Measurements from ENCODE around the gene COPE. TPM values are rescaled to one million over a fixed set of nuclear protein-coding genes. Genes with fewer than 3 reads are reported as not detected.

COPE gene
- total RNA-seq, 1 experiment from 2014 or later, result 131 TPM

- no peak for DNase-seq (ENCODE audit: extremely low read depth, low read depth)
These were observed 62.6 kb downstream of the COPE start for GRCh38 chr19:18856385-18857126.

GRCh38 chr19:18855647-18856384 is 63.4 kb downstream of the COPE start:
- no peak for DNase-seq (ENCODE audit: extremely low read depth, low read depth)

GRCh38 chr19:18854982-18855381 is 64.2 kb downstream of the COPE start:
- no peak for DNase-seq (ENCODE audit: extremely low read depth, low read depth)

GRCh38 chr19:18853755-18854427 is 65.3 kb downstream of the COPE start:
- no peak for DNase-seq (ENCODE audit: extremely low read depth, low read depth)

- no peak for DNase-seq (ENCODE audit: extremely low read depth, low read depth)
These were observed 66.5 kb downstream of the COPE start for GRCh38 chr19:18852648-18853047.

GRCh38 chr19:18851673-18852325 is 67.4 kb downstream of the COPE start:
- no peak for DNase-seq (ENCODE audit: extremely low read depth, low read depth)

- no peak for DNase-seq (ENCODE audit: extremely low read depth, low read depth)
These were observed 68.5 kb downstream of the COPE start for GRCh38 chr19:18850471-18851375.

GRCh38 chr19:18849838-18850400 is 69.3 kb downstream of the COPE start:
- no peak for DNase-seq (ENCODE audit: extremely low read depth, low read depth)

Other genes with a start within 250 kb of the COPE start
- 2.9 and 3.2 TPM in 2 replicates for gene CRTC1, start 235.7 kb downstream of the COPE start, total RNA-seq (2014; rRNA removed; shearing (Covaris generic))
- gene COMP, start 128.1 kb downstream of the COPE start, total RNA-seq (2014; rRNA removed; shearing (Covaris generic)), result not detected in 2 replicates
- gene UPF1, start 87.4 kb downstream of the COPE start, total RNA-seq (2014; rRNA removed; shearing (Covaris generic)), result 21.1 and 23.3 TPM in 2 replicates
- 5.2 and 7.0 TPM in 2 replicates for gene CERS1, start 23.2 kb downstream of the COPE start, total RNA-seq (2014; rRNA removed; shearing (Covaris generic))
- 38.9 and 41.5 TPM in 2 replicates for gene DDX49, start 328 bp upstream of the COPE start, total RNA-seq (2014; rRNA removed; shearing (Covaris generic))
- 17.8 and 18.1 TPM in 2 replicates for gene HOMER3, start 21.8 kb upstream of the COPE start, total RNA-seq (2014; rRNA removed; shearing (Covaris generic))
- gene SUGP2, start 114.1 kb upstream of the COPE start, total RNA-seq (2014; rRNA removed; shearing (Covaris generic)), result 29.6 and 29.9 TPM in 2 replicates
- gene ARMC6, start 114.2 kb upstream of the COPE start, total RNA-seq (2014; rRNA removed; shearing (Covaris generic)), result 19.8 and 22.4 TPM in 2 replicates
- 0.87 and 1.6 TPM in 2 replicates for gene SLC25A42, start 144.6 kb upstream of the COPE start, total RNA-seq (2014; rRNA removed; shearing (Covaris generic))
- 38.7 and 44.9 TPM in 2 replicates for gene TMEM161A, start 219.1 kb upstream of the COPE start, total RNA-seq (2014; rRNA removed; shearing (Covaris generic))

Data from NCI-H460 (cell line).